HG02943 (cell line): ENCODE results near the gene TRIM46.
"Not testable (repeated sequence)": the region's sequence is repeated elsewhere in the genome, so short reads cannot be mapped to it uniquely, and the experiment has no call there.

Experiments
- ATAC-seq: cut with Tn5 transposase; IDR thresholded peaks from one replicate; pipeline ENCODE4 v1.9.1; 2021; ENCODE audit warnings: mild to moderate bottlenecking, low read depth, moderate library complexity; ENCODE audit not compliant: unreplicated experiment

Gene TRIM46

DNA sequence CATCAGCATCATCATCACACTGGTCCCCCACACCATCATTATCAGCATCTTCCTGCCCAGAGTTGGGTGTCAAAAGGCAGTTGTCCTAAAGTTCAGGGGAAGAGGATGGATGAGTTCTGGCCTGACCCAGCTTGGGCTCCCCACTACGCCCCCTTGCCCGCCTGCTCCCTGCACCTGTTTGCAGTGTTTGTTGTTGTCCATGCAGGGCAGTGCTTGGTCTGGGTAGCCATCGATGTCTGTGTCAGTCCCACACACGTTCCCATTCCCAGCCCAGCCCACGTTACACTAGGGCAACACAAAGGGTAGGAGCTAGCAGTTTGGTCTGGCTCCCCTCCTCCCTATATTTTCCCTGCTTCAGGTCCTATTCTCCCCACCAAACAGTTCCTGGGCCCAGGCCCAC is 27.3 kb downstream of the TRIM46 start:
- ATAC-seq: no peak

GRCh38 chr1:155202198-155202597 is 28.5 kb downstream of the TRIM46 start:
- ATAC-seq: no peak

DNA sequence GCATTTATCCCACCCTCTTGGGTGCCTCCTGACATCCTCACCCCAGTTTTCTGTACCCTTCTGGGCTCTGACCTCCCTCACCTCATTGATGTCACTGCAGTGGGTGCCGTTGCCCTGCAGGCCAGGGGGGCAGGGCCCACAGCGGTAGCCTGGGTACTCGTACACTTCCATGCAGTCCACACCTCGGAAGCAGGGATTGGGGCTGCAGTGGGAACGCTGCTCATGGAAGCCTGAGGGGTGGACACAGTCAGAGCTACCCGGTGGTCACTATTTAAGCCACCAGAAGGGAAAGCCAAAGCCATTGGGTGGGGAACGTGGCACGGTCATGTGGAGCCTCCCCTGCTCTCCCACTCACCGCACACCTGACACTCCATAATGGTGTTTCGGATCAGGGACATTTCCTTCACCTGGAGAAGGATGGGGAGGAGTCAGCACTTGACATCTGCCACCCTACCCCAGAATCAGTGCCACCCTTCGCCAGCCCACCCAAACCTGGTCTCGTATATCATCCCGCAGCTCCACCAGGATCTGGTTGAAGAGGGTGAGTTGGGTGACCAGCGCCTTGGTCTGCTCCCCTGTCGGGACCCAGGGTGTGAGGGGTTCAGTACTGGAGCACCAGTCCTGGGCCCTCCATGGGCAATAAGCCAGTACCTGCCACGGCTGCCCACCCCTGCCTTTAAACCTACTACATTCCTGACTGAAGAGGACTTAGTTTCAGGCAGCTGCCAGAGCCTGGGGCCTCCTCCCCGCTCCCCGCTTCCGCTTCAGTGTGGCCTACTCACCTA is 29.3 kb downstream of the TRIM46 start:
- ATAC-seq: no peak

- ATAC-seq: no peak
Observed at GRCh38 chr1:155205035-155205434, 31.4 kb downstream of the TRIM46 start.

DNA sequence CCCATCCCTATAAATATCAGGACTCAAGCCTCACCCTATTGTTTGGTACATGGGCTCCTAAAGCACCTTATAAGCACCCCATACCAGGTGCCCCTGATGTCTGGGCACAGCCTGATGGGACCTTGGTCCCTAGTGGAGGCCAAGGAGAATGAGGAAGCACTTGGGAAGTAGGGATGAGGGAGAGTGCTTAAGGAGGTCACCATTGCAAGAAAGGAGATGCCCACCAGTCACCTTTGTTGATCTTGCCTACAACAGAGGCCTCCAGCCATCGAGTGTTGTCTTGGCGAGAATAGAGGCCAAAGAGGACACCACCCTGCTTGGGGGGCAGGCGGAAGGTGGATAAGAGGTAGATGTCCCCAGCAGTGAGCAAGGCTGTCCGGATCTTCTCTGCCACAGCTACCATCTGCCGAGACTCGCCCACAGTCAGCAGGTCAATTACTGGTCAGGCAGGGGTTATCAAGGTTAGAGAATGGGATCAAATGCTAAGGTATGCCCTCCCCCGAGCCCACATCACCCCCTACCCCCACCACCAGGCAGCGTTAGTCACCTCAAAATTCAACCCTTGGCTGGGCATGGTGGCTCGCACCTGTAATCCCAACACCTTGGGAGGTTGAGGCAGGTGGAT is 32.4 kb downstream of the TRIM46 start:
- ATAC-seq: no peak

DNA sequence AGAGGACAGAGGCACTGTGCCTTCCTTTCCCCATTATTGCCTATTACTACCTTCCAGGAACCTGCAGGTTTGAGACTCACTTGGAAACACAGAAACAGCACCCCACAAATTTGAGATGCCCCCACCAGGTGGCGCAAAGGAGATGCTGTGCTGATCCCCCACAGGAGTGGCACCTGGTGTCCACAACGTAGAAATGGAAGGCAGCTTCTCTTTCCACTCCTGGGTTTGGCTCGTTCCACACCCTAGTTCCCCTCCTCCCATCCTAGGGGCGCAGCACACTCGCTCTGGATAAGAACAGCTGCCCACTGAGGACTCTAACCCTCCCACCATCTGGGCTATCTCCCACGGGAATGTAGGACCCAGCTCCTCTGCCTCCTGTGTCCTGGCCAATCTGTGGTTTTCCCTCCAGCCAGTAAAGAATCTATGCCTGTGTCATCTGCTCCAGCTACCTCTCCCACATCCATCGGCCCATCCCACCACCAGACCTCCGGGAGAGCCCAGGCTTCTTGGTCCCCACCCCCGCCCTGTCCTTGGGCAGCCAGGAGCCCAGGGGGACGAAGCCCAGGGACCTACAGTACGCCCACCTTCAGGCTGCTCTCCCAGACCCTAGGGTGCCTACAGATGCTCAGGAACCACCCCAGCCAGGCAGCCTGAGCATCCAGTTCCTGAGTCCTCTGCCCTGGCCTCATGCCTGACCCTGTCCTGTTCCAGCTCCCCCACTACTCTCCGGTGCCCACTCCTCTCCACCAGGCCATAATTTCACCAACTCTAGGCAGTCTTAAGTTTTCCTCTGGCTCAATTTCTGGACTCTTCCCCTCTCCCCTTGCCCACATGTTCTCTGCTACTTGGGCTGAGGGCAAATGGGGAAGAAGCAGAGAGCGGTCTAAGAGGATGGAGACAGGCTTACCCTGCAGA is 33.5 kb downstream of the TRIM46 start:
- no peak for ATAC-seq

GRCh38 chr1:155207806-155208540 is 34.3 kb downstream of the TRIM46 start, which contains the start of gene THBS3:
THBS3 (minus strand) TSS chr1:155207897; CDS start chr1:155207876, 21 bp downstream.
- no peak for ATAC-seq

DNA sequence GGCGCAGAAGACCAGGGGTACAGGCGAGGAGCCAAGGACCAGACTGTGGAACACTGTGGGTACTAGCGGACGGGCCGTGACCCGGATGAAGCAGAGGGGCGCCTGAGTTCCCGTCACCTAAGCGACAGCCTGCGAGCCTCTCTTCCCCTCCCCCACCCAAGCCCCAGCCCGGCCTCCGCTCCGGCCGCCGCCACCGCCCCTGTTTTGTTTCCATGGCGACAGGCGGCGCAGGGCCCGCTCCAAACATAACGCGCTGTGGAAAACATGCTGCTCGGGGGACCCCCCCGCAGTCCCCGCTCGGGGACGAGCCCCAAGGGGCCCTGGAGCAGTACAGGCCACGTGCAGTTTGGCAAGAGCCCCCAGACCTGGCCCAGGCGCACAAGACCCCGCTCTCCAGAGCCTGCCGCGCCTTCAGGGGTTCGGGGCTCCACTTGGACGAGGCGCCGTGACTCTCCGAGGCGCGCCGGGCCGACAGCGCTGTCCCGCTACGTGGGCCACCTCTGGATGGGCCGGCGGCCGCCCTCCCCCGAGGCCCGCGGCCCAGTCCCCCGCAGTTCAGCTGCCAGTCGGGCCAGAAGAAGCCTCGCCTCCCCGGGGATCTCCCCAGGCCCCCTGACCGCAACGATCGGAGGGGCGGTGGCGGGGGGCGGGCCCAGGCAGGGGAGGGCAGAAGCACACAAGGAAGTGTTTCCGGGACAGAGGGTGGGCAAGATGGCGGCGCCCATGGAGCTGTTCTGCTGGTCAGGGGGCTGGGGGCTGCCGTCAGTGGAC is 35.1 kb downstream of the TRIM46 start, which contains the start of gene MTX1:
TSS of gene MTX1 (plus strand) at position 155 of the 771 bp plus-strand sequence. CDS start at position 265, 110 bp downstream.
- ATAC-seq: no peak

DNA sequence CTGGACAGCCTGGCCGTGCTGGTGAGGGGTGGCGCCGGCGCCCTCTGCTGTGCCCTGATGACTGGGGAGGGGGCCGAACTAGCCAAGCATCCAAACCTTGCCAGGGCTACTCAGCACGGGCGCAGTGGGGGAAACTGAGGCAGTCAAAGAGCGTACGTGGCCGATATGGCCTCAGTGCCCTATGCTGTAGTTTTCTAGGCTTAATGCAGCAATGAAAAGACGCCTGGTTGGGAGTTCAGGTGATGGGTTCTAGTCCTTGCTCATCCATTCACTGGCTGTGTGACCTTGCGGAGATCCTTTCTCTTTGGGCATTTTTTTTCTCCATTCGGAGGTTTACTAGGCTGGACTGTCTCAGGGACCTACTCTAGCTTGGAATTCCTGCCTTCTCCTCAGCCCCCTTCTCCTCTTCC is 35.7 kb downstream of the TRIM46 start:
- no peak for ATAC-seq

GRCh38 chr1:155210314-155211104 is 36.9 kb downstream of the TRIM46 start:
- no peak for ATAC-seq

- not testable (repeated sequence) for ATAC-seq
Observed at GRCh38 chr1:155211381-155212050, 37.9 kb downstream of the TRIM46 start.

- not testable (repeated sequence) for ATAC-seq
Observed at GRCh38 chr1:155212051-155212440, 38.4 kb downstream of the TRIM46 start.

- not testable (repeated sequence) for ATAC-seq
Observed at GRCh38 chr1:155214702-155215101, 41.1 kb downstream of the TRIM46 start.

DNA sequence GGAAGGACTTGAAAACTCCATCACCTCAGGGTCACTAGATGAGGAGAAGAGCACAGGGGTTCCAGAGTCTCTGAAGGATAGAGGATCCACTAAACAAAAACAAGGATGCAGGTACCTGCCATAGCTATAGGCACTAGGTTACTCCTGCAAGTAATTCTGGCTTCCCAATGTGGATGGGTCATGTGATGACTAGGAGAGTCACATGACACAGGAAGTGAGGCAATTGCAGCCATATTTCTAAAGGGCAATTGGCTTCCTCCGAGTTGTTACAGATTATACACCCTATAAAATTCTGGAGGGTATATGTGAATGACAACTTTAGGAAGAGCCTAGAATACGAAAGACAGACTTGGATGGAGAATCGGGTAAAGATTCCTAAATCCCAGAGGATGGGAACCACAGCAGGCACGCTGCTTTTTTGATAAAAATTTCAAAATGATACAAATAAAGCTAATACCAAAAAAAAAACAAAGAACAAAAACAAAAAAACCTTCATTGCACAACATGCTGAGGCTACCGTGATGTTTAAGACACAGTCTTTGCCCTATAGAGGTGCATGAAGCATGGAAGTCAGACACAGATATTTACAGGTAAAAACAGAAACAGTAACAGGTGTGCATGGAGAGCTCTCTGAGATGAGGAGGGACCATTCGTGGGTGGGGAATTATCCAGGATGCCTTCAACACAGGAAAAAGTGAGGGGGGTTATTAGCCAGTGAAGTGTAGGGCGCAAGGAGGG is 45.4 kb downstream of the TRIM46 start:
- no peak for ATAC-seq

DNA sequence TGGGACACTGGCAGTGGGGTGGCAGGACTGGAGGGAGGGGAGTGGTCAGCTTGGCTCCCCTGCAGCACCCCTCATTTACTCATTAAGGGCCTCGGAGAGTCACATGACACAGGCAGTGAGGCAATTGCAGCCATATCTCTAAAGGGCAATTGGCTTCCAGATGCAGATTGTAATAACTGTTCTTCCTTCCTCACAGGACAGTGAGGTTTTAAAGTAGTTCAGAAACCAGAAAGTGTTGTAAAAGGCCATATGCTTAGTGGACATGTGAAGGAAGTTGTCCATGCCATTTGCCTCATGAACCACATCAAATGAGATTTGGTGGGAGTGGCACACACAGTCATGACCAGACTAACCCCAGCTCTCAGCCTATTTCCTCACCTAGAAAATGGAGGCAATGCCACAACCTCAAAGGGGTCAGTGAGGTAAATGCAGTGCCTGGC is 46.0 kb downstream of the TRIM46 start:
- ATAC-seq: no peak

- not testable (repeated sequence) for ATAC-seq
Observed at GRCh38 chr1:155220211-155220965, 46.7 kb downstream of the TRIM46 start.

DNA sequence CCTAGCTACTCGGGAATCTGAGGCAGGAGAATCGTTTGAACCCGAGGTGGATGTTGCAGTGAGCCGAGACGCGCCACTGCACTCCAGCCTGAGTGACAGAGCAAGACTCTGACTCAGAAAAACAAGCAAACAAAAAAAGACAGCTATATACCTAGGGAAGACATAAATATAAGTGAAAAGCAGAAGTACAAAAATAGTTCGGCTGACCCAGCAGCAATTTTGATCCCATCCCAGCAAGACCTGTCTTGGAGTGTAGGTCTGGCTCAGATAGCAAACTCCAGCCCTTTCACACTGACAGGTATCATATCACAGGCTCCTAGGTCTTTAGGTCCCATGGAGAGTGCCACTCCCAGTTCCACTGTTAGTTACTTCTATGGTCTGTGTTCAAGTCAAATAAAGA is 49.4 kb downstream of the TRIM46 start:
- no peak for ATAC-seq
